GM19025 (cell line): Measurements from ENCODE around the gene MIEF1.

Experiments
- ATAC-seq: cut with Tn5 transposase; IDR thresholded peaks from one replicate; pipeline ENCODE4 v1.9.1; 2021; ENCODE audit warnings: mild to moderate bottlenecking, low read depth, moderate library complexity; ENCODE audit not compliant: unreplicated experiment

Gene MIEF1

GRCh38 chr22:39554151-39554550 lies 52.1 kb downstream of the MIEF1 start:
- ATAC-seq = no peak

GRCh38 chr22:39556970-39557841 lies 55.1 kb downstream of the MIEF1 start:
- ATAC-seq = no peak

- no peak for ATAC-seq
These were observed 56.2 kb downstream of the MIEF1 start for GRCh38 chr22:39558254-39558727.

GRCh38 chr22:39558950-39559349 lies 56.9 kb downstream of the MIEF1 start:
- ATAC-seq = no peak

- no peak for ATAC-seq
These were observed 57.5 kb downstream of the MIEF1 start for GRCh38 chr22:39559456-39560105.

- no peak for ATAC-seq
These were observed 58.0 kb downstream of the MIEF1 start for GRCh38 chr22:39560127-39560526.

- ATAC-seq = no peak
These were observed 60.9 kb downstream of the MIEF1 start for GRCh38 chr22:39562839-39563489.

GRCh38 chr22:39563571-39564428 lies 61.7 kb downstream of the MIEF1 start:
- ATAC-seq = no peak

GRCh38 chr22:39565414-39565944 lies 63.4 kb downstream of the MIEF1 start:
- no peak for ATAC-seq

GRCh38 chr22:39567135-39567946 lies 65.3 kb downstream of the MIEF1 start:
- ATAC-seq = no peak
